Stimulated activated naive CD4-positive, alpha-beta T cell (primary cell): ENCODE results near the gene JAZF1.

Experiments
- DNase-seq, 6 experiments: peaks; one replicate each; lab custom pipeline; 2025; lab: John Stamatoyannopoulos, UW

JAZF1 gene

GRCh38 chr7:28075674-28076358 lies 104.8 kb downstream of the JAZF1 start:
- no peak for DNase-seq

DNA sequence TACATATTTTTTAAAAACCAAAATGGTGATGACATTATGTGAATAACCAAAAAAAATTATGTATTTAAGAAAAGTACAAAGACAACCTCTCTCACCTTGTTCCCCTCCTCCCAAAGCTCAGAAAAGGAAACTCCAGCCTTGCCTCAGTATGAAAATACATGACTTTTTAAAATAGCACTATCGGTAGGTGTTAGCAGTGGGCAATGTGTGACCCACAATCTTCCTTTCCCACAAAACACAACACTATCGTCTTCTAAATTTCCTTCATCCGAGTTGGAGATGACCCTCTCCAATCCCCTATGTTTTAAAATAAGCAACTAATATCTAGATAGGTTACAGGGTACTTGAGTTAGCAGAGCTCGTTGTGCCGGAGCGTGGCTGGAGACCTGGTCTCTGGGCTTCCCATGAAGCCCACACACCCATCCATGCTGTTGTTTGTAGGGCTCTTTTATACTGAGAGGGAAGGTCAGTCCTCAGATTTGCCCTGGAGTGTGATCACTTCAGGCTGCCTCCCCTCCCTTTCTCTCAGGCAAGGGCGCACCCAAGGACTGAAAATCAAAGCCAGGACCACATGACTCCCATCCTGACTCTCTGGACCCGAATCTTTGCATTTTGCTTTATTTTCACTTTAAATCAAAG lies 107.6 kb downstream of the JAZF1 start:
- no peak for DNase-seq

- no peak for DNase-seq
These were observed 109.0 kb downstream of the JAZF1 start for GRCh38 chr7:28071570-28071969.

DNA sequence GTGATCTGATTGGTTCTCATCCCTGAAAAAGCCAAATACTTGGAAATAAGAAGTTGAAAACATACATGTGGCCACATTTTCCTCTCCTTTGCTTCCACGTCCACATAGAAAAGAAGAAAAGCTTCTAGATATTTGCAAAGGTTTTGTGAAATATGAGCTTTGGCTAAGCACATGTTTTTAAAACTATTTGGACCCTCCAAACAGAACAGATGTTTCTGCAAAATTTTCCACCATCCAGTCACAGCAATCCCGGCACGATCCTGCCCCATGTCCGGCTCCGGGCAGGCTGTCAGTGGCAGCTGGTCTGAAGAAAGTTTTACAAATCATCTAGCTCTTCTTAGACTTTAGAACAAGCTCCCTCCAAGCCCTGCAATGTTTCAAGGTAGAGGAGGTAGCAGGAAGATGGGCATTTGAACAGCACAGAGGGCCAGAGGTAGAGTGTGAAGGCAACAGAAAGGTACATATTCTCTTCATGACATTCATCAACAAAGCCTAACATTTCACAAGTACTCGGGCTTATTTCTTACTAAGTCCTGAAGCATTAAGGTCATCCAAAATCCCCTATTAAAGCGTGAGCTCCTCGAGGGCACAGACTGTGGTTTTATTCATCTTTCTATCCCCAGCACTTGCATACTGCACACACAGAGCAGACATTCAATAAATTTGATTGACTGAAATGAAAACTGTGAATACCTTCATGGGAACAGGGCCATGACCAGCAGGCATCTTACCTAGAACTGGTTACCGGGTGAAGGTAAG lies 110.1 kb downstream of the JAZF1 start:
- no peak for DNase-seq

DNA sequence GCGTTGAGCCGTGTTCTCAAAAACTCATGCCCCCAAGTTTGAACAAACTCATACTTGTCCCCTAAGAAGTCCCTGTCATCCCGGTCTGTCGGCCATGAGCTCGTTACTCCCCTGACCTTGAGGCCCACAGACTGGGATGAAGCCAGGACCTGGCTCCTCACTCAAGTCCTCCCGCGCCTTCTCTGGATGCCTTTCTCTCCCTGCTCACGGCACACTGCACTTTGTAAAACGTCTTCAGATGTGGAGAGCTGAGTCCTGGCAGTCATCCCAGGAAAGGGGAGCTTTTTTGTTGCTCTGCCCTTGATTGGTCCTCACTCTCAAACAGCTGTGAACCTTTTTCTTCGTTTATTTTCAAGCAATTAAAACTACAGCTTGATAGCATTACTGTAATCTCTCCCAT lies 110.8 kb downstream of the JAZF1 start:
- DNase-seq, result no peak

DNA sequence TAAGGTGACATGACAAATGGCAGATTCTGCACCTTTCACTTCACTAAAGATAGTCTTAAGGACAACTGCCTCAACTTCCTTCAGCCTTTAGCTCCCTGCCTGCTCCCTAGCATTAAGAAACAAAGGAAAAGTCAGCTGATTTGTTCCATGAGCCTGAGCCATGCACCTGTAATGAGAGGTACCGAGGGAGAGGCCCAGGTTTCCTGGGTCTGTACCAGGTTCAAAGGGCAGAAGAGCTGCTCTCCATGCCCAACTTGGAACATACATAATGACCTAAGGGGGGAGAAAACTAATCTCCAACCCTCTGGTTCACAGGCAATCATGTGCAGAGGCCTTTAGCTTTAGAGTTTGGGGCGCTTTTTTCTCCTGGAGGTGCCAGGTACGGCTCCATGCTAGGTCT lies 111.2 kb downstream of the JAZF1 start:
- DNase-seq, result no peak

GRCh38 chr7:28068811-28069216 lies 111.8 kb downstream of the JAZF1 start:
- DNase-seq, result no peak

DNA sequence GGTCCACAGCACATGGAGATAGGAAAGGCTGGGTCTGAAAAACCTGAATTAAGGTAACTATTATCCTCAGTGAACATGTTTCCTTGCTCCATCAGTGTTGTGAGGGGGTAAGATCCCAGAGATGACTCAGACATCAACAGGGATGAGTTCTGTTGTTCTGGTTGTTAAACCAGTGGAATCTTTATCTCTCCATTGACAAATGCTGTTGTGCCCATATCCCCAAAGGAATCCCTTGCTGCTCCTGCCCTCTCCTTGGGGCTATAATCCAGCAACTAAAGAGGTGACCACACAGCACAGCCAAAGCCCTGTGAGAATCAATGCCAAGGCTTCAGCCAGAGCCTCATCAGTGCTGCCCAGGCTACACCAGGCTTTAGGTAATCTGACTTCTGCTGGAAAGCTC lies 113.4 kb downstream of the JAZF1 start:
- DNase-seq, result no peak

DNA sequence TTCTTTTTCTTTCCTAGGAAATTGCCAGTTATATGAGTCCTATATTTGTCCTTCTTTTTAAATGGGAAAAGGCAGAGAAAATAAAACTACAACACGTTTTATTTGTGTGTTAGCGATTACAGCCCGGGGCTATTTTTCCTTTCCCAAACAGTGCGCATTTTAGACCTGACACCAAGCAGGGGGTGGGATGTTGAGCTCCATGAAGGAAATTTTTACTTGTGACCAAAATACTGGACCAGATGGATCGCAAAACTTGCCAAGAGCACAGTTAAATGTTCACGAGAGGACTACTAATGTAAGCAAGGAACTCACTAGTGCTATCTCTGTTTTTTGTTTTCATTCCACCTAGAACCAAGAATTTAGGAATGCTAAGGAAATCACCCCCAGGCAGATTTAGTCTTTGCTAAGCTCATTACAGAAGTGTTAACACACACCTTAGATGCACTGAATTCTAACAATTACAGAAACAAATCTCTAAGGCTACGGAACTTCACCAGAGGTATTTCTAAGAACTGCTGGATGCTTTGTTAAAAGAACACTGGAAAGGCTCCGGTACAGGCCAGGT lies 114.8 kb downstream of the JAZF1 start:
- no peak for DNase-seq

- no peak for DNase-seq
These were observed 115.3 kb downstream of the JAZF1 start for GRCh38 chr7:28065308-28065707.

DNA sequence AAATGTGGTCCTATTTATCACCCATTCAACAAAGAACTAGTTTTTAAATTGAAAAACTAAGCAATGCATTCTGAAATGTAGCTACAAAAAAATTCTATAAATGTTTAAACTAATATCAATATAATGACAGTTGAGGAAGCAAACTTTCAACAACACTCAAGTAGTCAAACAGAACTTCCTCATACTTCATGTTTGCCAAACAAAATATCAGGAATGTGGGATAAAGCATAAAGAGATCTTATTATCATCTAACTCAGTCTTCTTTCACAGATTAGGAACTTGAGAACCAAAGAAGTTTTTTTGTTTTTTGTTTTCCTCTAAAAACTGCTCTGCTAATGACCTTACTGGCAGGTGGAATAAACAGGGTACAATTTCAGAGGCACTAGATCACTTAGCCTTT lies 116.2 kb downstream of the JAZF1 start:
- DNase-seq, result no peak

DNA sequence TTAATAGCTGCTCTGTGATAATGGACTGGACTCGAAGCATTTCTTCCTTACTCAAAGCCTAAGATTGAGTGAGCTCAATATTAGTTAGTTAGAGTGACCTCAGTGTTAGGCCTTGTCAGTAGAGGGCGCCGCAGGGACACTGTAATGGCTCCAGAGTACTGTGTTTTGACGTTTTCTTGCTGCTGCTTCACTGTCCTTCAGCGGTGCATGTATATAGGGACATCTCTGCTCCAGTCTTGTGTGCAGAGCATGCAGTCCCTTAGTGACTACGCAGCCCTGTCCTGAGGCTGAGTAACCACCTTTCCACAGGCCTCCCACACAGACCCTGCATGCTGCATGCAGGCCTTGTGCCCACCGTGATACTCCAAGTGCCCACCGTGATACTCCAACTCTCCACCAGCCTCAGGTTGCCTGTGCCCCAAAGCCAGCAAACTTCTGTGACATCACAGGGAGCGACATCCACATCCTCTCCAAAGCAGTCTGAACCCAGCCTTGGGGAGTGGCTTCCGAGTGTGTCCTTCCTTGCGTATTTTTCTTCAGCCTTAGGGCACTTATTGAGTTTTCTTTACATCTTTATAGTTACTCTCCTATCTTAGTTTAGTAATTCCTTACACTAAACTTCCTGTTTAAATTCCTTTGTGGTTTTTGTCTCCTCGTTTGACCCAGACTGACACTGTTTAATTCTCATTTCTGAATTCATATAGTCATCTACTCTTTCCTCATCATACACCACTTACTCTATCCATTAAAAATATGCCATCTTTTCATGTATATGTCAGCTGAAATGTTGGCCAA lies 118.2 kb downstream of the JAZF1 start:
- DNase-seq, result no peak

DNA sequence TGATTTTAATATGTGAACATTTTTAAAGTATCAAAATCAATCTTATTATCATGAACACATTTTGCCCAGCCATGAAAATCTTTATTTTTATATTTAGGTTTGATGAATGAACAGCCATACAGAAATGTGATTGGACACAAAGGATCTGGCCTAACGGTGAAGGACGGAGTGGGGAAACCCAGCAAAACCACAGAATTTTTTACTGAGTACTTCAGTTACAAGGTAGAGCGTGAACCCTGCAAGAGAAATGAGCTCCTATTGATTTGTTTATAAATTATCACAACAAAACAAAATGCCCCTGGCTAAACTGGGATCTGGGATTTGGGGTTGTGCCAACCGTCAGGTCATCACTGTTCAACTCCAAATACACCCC lies 118.8 kb downstream of the JAZF1 start:
- no peak for DNase-seq

DNA sequence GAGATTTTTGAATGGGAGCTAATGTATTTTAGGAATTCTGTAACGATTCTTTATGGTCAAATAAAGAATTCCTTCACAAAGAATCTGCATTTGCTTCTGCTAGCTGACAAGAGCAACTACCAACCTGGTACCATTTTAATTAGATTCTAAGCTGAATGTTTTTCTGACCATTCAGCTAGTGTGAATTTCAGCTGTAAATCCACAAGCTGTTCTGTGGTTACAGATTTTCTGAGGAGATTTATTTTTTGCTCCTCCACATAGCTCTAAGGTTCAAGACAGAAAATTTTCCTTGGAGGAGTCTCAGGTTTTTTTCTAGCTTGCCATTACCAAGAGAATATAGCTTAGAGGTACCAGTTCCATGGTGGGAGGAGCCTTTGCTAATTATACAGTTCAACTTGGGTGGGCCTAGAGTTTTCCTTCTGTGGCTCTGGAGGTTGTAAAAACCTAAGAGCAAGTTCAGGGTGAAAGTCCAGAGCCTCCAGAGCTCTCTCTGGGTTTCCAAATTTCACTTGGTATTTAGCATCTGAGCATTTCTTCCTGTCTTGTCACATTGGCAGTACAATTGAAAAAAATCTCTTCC lies 120.1 kb downstream of the JAZF1 start:
- DNase-seq, result no peak

GRCh38 chr7:28055161-28055544 lies 125.4 kb downstream of the JAZF1 start:
- DNase-seq, result no peak

- DNase-seq, result peak in 2 of 6 experiments; percentile 6 to 21
These were observed 125.9 kb downstream of the JAZF1 start for GRCh38 chr7:28054531-28055160.

DNA sequence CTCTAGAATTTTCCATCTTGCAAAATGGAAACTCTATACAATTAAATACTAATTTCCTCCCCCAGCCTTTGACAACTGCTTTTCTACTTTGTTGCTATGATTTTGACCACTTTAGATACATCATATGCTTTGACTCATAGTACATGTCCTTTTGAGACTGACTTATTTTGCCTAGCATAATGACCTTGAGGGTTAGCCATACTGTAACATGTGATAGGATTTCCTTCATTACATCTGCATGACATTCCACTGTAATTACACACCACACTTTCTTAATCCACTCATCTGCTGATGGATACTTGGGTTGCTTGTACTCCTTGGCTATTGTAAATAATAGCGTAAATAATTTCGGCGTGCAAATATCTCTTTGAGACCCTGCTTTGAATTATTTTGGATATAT lies 127.7 kb downstream of the JAZF1 start:
- DNase-seq, result no peak

GRCh38 chr7:28048694-28049093 lies 131.9 kb downstream of the JAZF1 start:
- no peak for DNase-seq

- DNase-seq, result no peak
These were observed 134.6 kb downstream of the JAZF1 start for GRCh38 chr7:28046035-28046434.

GRCh38 chr7:28045592-28045991 lies 135.0 kb downstream of the JAZF1 start:
- no peak for DNase-seq

DNA sequence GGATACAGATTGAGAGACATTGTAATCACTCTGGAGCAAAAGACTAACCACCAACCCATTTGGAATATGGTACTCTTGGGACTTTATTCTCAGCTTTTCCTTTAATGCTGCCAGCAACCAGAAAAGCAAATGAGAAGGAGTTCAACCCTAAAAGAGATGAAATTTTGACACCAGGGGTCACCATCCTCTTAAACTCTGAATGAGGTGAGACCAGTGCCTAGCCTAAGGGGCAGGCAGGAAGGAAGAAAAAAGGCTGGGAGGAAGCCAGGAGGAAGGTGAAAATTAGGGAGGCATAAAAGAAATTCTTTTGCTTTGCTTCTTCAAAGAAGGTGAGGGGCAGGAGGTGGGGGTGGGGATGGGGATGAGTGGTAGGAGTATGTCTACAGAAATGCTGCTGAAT lies 135.8 kb downstream of the JAZF1 start:
- DNase-seq, result no peak
